ENCODE results near the gene FRAT1.

DNA sequence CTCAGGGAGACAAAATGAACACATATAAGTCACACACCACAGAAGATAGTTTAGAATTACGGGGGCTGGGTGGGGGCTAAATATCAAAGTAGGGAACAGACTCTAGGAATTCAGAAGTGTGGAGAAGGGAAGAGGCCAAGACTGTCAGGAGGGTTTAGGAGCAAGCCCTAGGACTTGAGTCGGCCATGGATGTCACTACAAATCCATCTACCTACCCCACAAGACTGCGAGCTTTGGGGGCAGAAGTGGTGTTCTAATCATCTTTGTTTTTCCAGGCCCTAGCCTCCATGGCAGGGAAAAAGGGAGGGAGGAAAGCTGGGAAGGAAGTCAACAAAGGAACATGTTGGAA is 20.9 kb upstream of the FRAT1 start:
- TF ChIP-seq SMC3 (IDR thresholded peaks at IDR 0.05), result no peak
- TF ChIP-seq, protein P1, sequence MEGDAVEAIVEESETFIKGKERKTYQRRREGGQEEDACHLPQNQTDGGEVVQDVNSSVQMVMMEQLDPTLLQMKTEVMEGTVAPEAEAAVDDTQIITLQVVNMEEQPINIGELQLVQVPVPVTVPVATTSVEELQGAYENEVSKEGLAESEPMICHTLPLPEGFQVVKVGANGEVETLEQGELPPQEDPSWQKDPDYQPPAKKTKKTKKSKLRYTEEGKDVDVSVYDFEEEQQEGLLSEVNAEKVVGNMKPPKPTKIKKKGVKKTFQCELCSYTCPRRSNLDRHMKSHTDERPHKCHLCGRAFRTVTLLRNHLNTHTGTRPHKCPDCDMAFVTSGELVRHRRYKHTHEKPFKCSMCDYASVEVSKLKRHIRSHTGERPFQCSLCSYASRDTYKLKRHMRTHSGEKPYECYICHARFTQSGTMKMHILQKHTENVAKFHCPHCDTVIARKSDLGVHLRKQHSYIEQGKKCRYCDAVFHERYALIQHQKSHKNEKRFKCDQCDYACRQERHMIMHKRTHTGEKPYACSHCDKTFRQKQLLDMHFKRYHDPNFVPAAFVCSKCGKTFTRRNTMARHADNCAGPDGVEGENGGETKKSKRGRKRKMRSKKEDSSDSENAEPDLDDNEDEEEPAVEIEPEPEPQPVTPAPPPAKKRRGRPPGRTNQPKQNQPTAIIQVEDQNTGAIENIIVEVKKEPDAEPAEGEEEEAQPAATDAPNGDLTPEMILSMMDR (IDR thresholded peaks at IDR 0.05), result no peak
- no peak for TF ChIP-seq BHLHE40 (IDR thresholded peaks at IDR 0.05; ENCODE audit: low read depth, low read length)
- TF ChIP-seq POLR2A (IDR thresholded peaks at IDR 0.05; ENCODE audit: low read length), result no peak
- TF ChIP-seq, protein P2, sequence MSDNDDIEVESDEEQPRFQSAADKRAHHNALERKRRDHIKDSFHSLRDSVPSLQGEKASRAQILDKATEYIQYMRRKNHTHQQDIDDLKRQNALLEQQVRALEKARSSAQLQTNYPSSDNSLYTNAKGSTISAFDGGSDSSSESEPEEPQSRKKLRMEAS (IDR thresholded peaks at IDR 0.05), result no peak
- no peak for TF ChIP-seq RAD21 (conservative IDR thresholded peaks at IDR 0.05 in 1 of 2, IDR thresholded peaks at IDR 0.05 in 1 of 2)
- TF ChIP-seq MAFK (IDR thresholded peaks at IDR 0.05; ENCODE audit: partially characterized antibody), result no peak
- TF ChIP-seq, protein P3, sequence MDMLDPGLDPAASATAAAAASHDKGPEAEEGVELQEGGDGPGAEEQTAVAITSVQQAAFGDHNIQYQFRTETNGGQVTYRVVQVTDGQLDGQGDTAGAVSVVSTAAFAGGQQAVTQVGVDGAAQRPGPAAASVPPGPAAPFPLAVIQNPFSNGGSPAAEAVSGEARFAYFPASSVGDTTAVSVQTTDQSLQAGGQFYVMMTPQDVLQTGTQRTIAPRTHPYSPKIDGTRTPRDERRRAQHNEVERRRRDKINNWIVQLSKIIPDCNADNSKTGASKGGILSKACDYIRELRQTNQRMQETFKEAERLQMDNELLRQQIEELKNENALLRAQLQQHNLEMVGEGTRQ (IDR thresholded peaks at IDR 0.05), result no peak
- TF ChIP-seq PHF8 (IDR thresholded peaks at IDR 0.05; ENCODE audit: borderline replicate concordance, low read depth), result no peak
- no peak for TF ChIP-seq FOXS1 (CRISPR knock-in tag; IDR thresholded peaks at IDR 0.05)
- TF ChIP-seq GATA3 (IDR thresholded peaks at IDR 0.05; ENCODE audit: borderline replicate concordance), result no peak

Data from A549 (cell line).